ENCODE data around the gene RAX2.

The RAX2 gene

DNA sequence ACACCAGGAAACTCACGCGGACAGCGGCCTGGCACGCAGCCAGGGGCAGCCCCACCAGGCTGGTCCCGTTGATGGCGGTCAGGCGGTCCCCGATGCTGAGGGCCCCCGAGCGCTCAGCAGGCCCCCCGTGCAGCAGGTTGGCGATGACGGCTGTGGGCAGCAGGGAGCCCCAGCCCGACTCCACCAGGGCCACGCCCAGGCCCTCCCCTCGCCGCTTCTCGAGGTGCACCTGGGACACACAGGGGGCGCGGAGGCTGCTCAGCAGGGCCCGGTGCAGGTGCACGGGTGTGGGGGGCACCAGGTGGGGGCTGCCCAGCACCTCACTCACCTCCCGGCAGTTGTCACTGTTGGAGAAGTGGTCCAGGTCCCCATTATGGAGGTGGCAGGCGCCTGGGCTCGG, 19.5 kb downstream of the RAX2 start:
- ChIA-PET POLR2A (no interaction called here), CTCF (interaction anchor here (1.4 kb wide), 1 partner anchor 9 kb away, joined by 8 read pairs; the partner anchor contains the start of genes APBA3 and MRPL54)
- no peak for DNase-seq (ENCODE audit: extremely low spot score)
- TF ChIP-seq, protein P1, sequence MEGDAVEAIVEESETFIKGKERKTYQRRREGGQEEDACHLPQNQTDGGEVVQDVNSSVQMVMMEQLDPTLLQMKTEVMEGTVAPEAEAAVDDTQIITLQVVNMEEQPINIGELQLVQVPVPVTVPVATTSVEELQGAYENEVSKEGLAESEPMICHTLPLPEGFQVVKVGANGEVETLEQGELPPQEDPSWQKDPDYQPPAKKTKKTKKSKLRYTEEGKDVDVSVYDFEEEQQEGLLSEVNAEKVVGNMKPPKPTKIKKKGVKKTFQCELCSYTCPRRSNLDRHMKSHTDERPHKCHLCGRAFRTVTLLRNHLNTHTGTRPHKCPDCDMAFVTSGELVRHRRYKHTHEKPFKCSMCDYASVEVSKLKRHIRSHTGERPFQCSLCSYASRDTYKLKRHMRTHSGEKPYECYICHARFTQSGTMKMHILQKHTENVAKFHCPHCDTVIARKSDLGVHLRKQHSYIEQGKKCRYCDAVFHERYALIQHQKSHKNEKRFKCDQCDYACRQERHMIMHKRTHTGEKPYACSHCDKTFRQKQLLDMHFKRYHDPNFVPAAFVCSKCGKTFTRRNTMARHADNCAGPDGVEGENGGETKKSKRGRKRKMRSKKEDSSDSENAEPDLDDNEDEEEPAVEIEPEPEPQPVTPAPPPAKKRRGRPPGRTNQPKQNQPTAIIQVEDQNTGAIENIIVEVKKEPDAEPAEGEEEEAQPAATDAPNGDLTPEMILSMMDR (IDR thresholded peaks at IDR 0.05; ENCODE audit: control extremely low read depth, extremely low read depth, low read depth, missing control alignments), result no peak

DNA sequence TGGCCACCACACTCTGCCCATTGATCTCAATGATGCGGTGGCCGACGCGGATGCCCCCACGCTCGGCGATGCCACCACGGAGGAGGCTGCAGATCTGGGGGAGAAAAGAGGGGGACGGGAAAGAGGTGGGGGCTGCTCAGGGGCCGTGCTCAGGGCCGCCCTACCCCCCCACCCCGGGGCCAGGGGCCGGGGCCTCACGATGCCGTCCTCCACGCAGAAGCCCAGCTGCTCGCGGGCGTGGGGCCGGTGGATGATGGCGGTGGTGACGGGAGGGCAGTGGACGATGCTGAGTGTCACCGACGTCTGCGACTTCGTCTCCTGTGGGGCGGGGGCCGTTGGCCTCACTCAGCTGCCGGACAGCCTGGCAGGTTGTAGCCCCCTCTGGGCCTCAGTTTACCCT, 20.8 kb downstream of the RAX2 start:
- no peak for DNase-seq (ENCODE audit: extremely low spot score)
- CTCF ChIA-PET, result no interaction called here
- POLR2A ChIA-PET, result no interaction called here
- TF ChIP-seq, protein P1 (IDR thresholded peaks at IDR 0.05; ENCODE audit: control extremely low read depth, extremely low read depth, low read depth, missing control alignments), result no peak

DNA sequence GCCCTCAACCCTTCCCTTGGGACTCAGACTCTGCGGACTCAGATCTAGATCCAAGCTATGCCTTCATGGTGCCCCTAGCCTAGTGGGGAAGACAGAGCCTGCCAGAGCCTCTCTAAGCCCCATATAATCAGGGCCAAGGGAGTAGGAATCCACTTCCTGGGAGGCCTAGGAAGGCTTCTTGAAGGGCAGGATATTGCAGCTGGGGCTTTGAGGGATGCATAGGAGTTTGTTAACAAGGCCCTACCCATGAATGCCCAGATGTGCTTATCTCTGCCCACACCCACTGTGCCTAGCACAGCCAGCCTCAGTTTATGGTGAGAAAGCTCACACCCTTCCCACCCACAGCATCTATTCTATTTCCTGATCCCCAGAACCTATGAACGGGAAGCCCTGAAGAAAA, 21.8 kb downstream of the RAX2 start:
- no peak for DNase-seq (ENCODE audit: extremely low spot score)
- TF ChIP-seq, protein P1 (IDR thresholded peaks at IDR 0.05; ENCODE audit: control extremely low read depth, extremely low read depth, low read depth, missing control alignments), result no peak
- CTCF ChIA-PET, result interaction anchor here (1.1 to 1.7 kb wide), 5 partner anchors 32 to 205 kb away, joined by 3 to 4 read pairs (median 3); no protein-coding TSS in a partner anchor
- POLR2A ChIA-PET, result no interaction called here

DNA sequence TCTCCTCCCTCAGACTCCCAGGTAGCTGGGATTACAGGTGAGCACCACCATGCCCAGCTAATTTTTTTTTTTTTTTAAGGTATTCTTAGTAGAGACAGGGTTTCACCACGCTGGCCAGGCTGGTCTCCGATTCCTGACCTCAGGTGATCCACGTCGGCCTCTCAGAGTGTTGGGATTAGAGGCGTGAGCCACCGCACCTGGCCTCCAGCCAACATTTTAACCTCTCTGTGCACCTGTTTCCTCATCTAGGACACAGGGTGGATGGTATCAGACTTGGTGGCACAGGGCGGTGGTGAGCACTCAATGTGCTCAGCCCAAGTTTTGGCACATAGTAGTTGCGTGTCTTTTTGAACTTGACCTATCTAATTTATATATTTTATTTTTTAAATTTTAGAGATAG, 23.1 kb downstream of the RAX2 start:
- CTCF ChIA-PET, result interaction anchor here (1.3 to 1.7 kb wide), 2 partner anchors 73 to 74 kb away, joined by 3 read pairs; no protein-coding TSS in a partner anchor

DNA sequence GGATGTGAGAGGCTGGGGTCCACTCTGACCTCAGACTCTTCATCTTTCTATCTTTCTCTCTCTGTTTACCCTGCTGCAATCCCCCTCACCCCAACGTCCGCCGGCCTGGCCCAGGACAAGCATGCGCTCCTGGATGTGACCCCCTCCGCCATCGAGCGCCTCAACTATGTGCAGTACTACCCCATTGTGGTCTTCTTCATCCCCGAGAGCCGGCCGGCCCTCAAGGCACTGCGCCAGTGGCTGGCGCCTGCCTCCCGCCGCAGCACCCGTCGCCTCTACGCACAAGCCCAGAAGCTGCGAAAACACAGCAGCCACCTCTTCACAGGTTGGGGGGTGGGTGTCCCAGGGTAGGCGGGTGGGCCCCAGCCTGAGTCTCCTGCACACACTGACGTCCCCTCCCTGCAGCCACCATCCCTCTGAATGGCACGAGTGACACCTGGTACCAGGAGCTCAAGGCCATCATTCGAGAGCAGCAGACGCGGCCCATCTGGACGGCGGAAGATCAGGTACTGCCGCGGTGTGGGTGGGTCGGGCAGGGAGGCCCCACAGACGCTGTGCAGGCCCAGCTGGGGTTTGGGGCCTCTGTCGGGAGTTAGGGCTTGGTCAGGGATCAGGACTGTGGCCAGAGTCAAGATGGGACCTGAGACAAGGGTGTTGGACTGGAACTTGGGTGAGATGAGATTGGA, 25.5 kb downstream of the RAX2 start:
- TF ChIP-seq, protein P1 (IDR thresholded peaks at IDR 0.05; ENCODE audit: control extremely low read depth, extremely low read depth, low read depth, missing control alignments), result no peak
- CTCF ChIA-PET, result interaction anchor here (1.0 kb wide), 1 partner anchor 9 kb away, joined by 4 read pairs; no protein-coding TSS in a partner anchor
- DNase-seq (ENCODE audit: extremely low spot score), result no peak
- POLR2A ChIA-PET, result no interaction called here

More for the DNA sequence above, 23.1 kb downstream of the RAX2 start:
- TF ChIP-seq, protein P1 (IDR thresholded peaks at IDR 0.05; ENCODE audit: control extremely low read depth, extremely low read depth, low read depth, missing control alignments), result no peak
- no peak for DNase-seq (ENCODE audit: extremely low spot score)
- POLR2A ChIA-PET, result no interaction called here

DNA sequence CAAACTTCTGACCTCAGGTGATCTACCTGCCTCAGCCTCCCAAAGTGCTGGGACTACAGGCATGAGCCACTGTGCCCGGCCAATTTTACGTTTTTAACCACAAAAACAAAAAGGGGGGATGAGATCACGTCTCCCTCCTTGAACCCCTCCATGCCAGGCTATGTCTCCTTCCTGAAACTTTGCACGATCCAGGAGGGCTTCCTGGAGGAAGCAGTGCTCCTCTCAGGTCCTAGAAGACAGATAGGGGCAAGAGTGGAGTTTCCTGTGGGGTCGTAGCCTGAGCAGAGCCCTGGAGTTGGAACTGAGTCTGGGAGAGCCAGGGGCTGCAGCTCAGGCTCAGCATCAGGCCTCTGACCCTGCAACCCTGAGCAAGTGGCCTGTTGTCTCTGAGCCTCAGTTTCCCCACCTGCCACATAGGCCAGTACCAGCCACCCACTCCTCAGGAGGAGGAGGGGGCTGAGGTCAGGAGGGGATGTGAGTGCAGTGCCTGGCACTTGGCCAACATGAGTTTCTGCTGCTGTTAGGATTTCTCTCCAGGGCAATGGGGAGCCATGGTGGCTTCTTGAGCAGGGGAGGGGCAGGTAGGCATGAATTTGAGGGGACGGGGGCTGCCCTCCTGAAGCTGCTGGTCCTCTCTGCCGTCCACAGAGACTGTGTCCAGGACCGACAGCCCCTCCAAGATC, 26.5 kb downstream of the RAX2 start:
- CTCF ChIA-PET, result no interaction called here
- TF ChIP-seq, protein P1 (IDR thresholded peaks at IDR 0.05; ENCODE audit: control extremely low read depth, extremely low read depth, low read depth, missing control alignments), result no peak
- POLR2A ChIA-PET, result no interaction called here
- DNase-seq (ENCODE audit: extremely low spot score), result no peak
